Trophoblast cell (in vitro differentiated cells and primary cell): ENCODE measurements around the gene CCNL1.

Experiments used
- DNase-seq, 2 donors: peaks; one replicate each; pipeline ENCODE4 v3.0.0-alpha.2; 2016
- H2AFZ ChIP-seq: 2 replicates; pipeline ENCODE4 v1.6.1; 2013; ENCODE audit warnings: low read length, moderate library complexity, mild to moderate bottlenecking; ENCODE audit not compliant: insufficient read depth, poor library complexity
- H2AK5ac ChIP-seq: 2 replicates; pipeline ENCODE4 v1.6.1; 2013; ENCODE audit warnings: mild to moderate bottlenecking, low read length
- H2BK120ac ChIP-seq: 2 replicates; pipeline ENCODE4 v1.6.1; 2013; ENCODE audit warnings: low read length, mild to moderate bottlenecking, moderate library complexity; ENCODE audit not compliant: insufficient read depth, poor library complexity
- H2BK12ac ChIP-seq: 2 replicates; pipeline ENCODE4 v1.6.1; 2013; ENCODE audit warnings: mild to moderate bottlenecking, low read length, moderate library complexity
- H2BK5ac ChIP-seq: 2 replicates; pipeline ENCODE4 v1.6.1; 2013; ENCODE audit warnings: low read length, low read depth, moderate library complexity, mild to moderate bottlenecking; ENCODE audit not compliant: poor library complexity
- H3K14ac ChIP-seq: 2 replicates; pipeline ENCODE4 v1.6.1; 2013; ENCODE audit warnings: mild to moderate bottlenecking, low read length
- H3K18ac ChIP-seq: 2 replicates; pipeline ENCODE4 v1.6.1; 2013; ENCODE audit warnings: mild to moderate bottlenecking, low read length
- H3K23ac ChIP-seq: 2 replicates; pipeline ENCODE4 v1.6.1; 2013; ENCODE audit warnings: low read length
- H3K27ac ChIP-seq: 2 replicates; pipeline ENCODE4 v1.5.1; 2013; ENCODE audit warnings: low read depth, mild to moderate bottlenecking, inconsistent platforms, low read length, moderate library complexity
- H3K27me3 ChIP-seq: 2 replicates; pipeline ENCODE4 v1.6.1; 2013; ENCODE audit warnings: inconsistent platforms, mild to moderate bottlenecking, low read length, moderate library complexity; ENCODE audit not compliant: insufficient read depth
- H3K36me3 ChIP-seq, 2 experiments: 1 replicate in 1 of 2; 2 replicates in 1 of 2; pipeline ENCODE4 v1.6.1; 2013; ENCODE audit warnings: low read length in 2 of 2, mild to moderate bottlenecking in 2 of 2, moderate library complexity in 1 of 2; ENCODE audit not compliant: insufficient read depth in 2 of 2, control insufficient read depth in 1 of 2
- H3K4ac ChIP-seq: 2 replicates; pipeline ENCODE4 v1.6.1; 2013; ENCODE audit warnings: low read depth, mild to moderate bottlenecking, low read length, moderate library complexity
- H3K4me1 ChIP-seq, 2 experiments: 1 replicate in 1 of 2; 2 replicates in 1 of 2; pipeline ENCODE4 v1.6.1; 2013; ENCODE audit warnings: low read length in 2 of 2, mild to moderate bottlenecking in 2 of 2, moderate library complexity in 1 of 2; ENCODE audit not compliant: insufficient read depth in 2 of 2, control insufficient read depth in 1 of 2
- H3K4me2 ChIP-seq: 2 replicates; pipeline ENCODE4 v1.6.1; 2013; ENCODE audit warnings: inconsistent platforms, mild to moderate bottlenecking, low read length, moderate library complexity
- H3K4me3 ChIP-seq: 2 replicates; pipeline ENCODE4 v1.5.1; 2013; ENCODE audit warnings: mild to moderate bottlenecking, low read depth, low read length, inconsistent platforms
- H3K79me1 ChIP-seq: one replicate; pipeline ENCODE4 v1.6.1; 2013; ENCODE audit warnings: low read length
- H3K79me2 ChIP-seq: 2 replicates; pipeline ENCODE4 v1.6.1; 2013; ENCODE audit warnings: low read length, mild to moderate bottlenecking; ENCODE audit not compliant: control insufficient read depth, insufficient read depth, poor library complexity
- H3K9ac ChIP-seq: 2 replicates; pipeline ENCODE4 v1.6.1; 2013; ENCODE audit warnings: mild to moderate bottlenecking, low read length
- H3K9me3 ChIP-seq: 2 replicates; pipeline ENCODE4 v1.6.1; 2013; ENCODE audit warnings: low read depth, mild to moderate bottlenecking, control low read depth, inconsistent platforms, low read length; ENCODE audit not compliant: insufficient read depth
- H4K12ac ChIP-seq: 2 replicates; pipeline ENCODE4 v1.6.1; 2013; ENCODE audit warnings: low read depth, mild to moderate bottlenecking, low read length, moderate library complexity
- H4K8ac ChIP-seq: 2 replicates; pipeline ENCODE4 v1.6.1; 2013; ENCODE audit warnings: low read depth, mild to moderate bottlenecking, low read length, moderate library complexity
- H4K91ac ChIP-seq: one replicate; pipeline ENCODE4 v1.6.1; 2013; ENCODE audit warnings: low read depth, mild to moderate bottlenecking, low read length, moderate library complexity
- WGBS: extraction: QIAGEN DNeasy Blood & Tissue Kit; methylation state at CpG from one replicate; pipeline ENCODE4 v1.1.7; 2013; ENCODE audit warnings: missing lambda C conversion rate; ENCODE audit not compliant: insufficient read length, insufficient coverage; ENCODE audit errors: extremely low coverage; 5-methylcytosine and 5-hydroxymethylcytosine counted together

Gene CCNL1

DNA sequence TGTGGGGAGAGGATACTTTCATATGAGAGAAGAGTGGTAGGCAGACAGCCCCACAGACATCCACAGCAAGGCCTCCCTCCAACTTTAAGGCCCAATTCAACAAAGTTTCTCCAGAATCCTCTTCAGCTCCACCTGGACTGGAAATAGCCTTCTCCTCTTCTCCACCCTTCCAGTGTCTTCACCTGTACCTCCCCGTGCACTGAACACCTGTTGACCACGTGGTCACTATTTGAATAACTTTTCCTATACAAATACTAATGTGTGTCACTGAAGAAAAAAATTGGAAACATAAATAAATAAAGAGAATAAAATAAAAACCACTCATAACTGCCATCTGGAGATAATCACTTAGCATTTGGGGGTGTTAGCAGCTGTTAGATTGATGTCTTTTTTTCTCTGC, 52.9 kb downstream of the CCNL1 start:
- Histone ChIP-seq H2BK5ac (no peak overlapping the region), H3K4me2 (no peak overlapping the region), H3K79me2 (no peaks in the 10 kb centered on the region), H3K23ac (no peak overlapping the region), H3K18ac (no peak overlapping the region), H2BK120ac (no peak overlapping the region), H3K4me1 (no peaks in the 10 kb centered on the region), H3K9ac (no peak overlapping the region), H4K91ac (no peak overlapping the region), H4K8ac (no peak overlapping the region), H2AK5ac (no peak overlapping the region), H3K4ac (no peak overlapping the region), H3K79me1 (no peaks in the 10 kb centered on the region), H2BK12ac (no peak overlapping the region), H3K9me3 (no peaks in the 10 kb centered on the region), H3K14ac (no peak overlapping the region), H3K27ac (no peak overlapping the region), H4K12ac (no peak overlapping the region), H2AFZ (no peak overlapping the region), H3K36me3 (no peaks in the 10 kb centered on the region), H3K27me3 (no peaks in the 10 kb centered on the region), H3K4me3 (no peak overlapping the region)
- no CpG with 5 or more reads among the region's 2 CpGs for WGBS
- no peak for DNase-seq

DNA sequence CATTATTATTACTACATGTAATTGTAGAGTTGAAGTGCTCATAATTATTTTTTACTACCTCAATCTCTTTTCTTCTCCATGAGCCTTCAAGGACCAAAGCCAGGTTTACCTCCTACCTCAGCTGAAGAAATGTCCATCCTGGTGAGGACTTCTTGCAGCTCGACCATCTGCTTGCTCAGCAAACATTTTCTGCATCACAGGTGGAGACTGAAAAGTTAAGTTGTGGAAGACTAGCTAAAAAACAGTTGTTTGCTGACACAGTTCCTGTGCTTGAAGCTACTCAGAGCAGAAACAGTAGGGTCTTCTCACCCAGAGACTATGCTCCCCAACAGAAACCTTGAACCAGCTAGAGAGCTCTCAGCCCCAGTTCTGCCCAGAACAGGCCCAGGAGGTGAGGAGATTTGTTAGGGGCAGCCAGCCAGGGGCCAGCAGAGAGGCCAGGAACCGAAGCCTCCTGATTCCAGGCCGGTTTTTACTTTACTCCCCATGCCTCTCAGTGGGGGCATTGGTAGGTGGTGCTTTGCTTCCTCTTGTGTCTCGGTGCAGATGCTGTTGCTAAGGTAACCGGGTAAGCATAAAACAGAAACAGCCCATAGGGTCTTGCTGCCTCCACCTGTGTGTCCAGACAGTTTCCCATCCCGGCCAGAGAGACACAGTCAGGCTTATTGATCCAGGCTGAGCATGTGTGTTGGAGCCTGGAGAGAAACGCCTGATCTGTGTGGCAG, 54.9 kb downstream of the CCNL1 start:
- Histone ChIP-seq H3K14ac (no peak overlapping the region), H3K79me2 (no peaks in the 10 kb centered on the region), H3K23ac (no peak overlapping the region), H2BK120ac (no peak overlapping the region), H3K27me3 (no peaks in the 10 kb centered on the region), H4K12ac (no peak overlapping the region), H3K27ac (no peak overlapping the region), H4K91ac (no peak overlapping the region), H4K8ac (no peak overlapping the region), H3K4me3 (no peak overlapping the region), H3K9me3 (no peaks in the 10 kb centered on the region), H2AK5ac (no peak overlapping the region), H3K4me2 (no peak overlapping the region), H3K4ac (no peak overlapping the region), H2AFZ (no peak overlapping the region), H3K79me1 (no peaks in the 10 kb centered on the region), H2BK12ac (no peak overlapping the region), H3K18ac (no peak overlapping the region), H3K9ac (no peak overlapping the region), H2BK5ac (no peak overlapping the region), H3K4me1 (no peaks in the 10 kb centered on the region), H3K36me3 (no peaks in the 10 kb centered on the region)
- no CpG with 5 or more reads among the region's 7 CpGs for WGBS
- no peak for DNase-seq

DNA sequence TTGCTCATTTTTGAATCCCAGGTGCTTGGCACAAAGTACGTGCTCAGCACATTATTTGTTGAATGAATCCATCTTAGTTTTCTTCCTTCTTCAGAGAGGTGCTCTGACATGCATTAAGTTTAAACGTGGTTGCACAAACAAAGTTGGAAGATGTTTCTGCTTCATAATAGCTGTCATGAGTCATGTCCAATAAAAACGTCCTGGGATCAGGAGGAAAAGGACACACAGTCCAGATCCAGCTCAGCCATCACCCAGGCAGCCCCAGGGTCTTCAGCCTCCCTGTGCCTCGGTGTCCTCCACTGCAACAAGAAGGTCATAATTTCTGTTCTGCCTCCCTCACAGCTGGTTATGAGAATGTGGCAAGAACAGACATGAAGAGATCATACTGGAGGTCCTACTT, 55.4 kb downstream of the CCNL1 start:
- Histone ChIP-seq H3K14ac (no peak overlapping the region), H3K4me3 (no peak overlapping the region), H3K79me2 (no peaks in the 10 kb centered on the region), H2BK12ac (no peak overlapping the region), H3K4me1 (no peaks in the 10 kb centered on the region), H3K9ac (no peak overlapping the region), H2AFZ (no peak overlapping the region), H4K91ac (no peak overlapping the region), H4K12ac (no peak overlapping the region), H2BK5ac (no peak overlapping the region), H3K27me3 (no peaks in the 10 kb centered on the region), H3K79me1 (no peaks in the 10 kb centered on the region), H3K18ac (no peak overlapping the region), H2AK5ac (no peak overlapping the region), H3K9me3 (no peaks in the 10 kb centered on the region), H3K23ac (no peak overlapping the region), H3K27ac (no peak overlapping the region), H4K8ac (no peak overlapping the region), H3K4me2 (no peak overlapping the region), H3K4ac (no peak overlapping the region), H2BK120ac (no peak overlapping the region), H3K36me3 (no peaks in the 10 kb centered on the region)
- no peak for DNase-seq
- no CpG with 5 or more reads among the region's 4 CpGs for WGBS

DNA sequence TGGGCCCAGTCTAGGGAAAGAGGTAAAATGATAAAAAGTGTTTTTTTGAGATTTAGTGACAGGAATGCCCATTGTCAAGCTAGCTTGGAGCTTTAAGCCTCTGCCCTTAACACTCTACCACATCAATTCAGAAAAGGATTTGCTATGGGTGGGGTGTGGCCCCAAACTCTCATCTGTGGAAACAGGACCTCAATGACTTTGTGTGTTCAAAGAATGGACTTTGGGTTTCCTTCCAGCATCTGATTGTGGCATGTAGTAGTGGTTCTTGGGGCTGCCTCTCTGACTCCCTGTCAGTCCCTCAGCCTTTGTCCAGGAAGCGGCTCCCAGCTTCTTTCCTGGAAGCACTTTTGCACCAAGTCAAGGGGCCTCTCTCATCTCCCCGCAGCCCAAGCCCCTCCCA, 56.1 kb downstream of the CCNL1 start:
- no peak overlapping the region for H2AK5ac ChIP-seq
- no peaks in the 10 kb centered on the region for H3K36me3 ChIP-seq
- no peak for DNase-seq
- no peak overlapping the region for H2AFZ ChIP-seq
- H3K9me3 ChIP-seq = no peaks in the 10 kb centered on the region
- H4K12ac ChIP-seq = no peak overlapping the region
- no peak overlapping the region for H3K14ac ChIP-seq
- WGBS = no CpG with 5 or more reads among the region's 2 CpGs
- no peak overlapping the region for H3K9ac ChIP-seq
- H3K4ac ChIP-seq = no peak overlapping the region
- H2BK5ac ChIP-seq = no peak overlapping the region
- no peaks in the 10 kb centered on the region for H3K79me2 ChIP-seq
- no peak overlapping the region for H3K18ac ChIP-seq
- H3K4me1 ChIP-seq = no peaks in the 10 kb centered on the region
- H4K8ac ChIP-seq = no peak overlapping the region
- no peak overlapping the region for H3K27ac ChIP-seq
- H3K4me3 ChIP-seq = no peak overlapping the region
- H3K23ac ChIP-seq = no peak overlapping the region
- no peak overlapping the region for H2BK12ac ChIP-seq
- no peak overlapping the region for H4K91ac ChIP-seq
- no peak overlapping the region for H2BK120ac ChIP-seq
- H3K79me1 ChIP-seq = no peaks in the 10 kb centered on the region
- no peaks in the 10 kb centered on the region for H3K27me3 ChIP-seq
- H3K4me2 ChIP-seq = no peak overlapping the region
